Activated CD4-positive, alpha-beta T cell treated with anti-CD3 and anti-CD28 coated beads for 36 hours (primary cell): ENCODE results near the gene PGLYRP1. TPM values are rescaled to one million over a fixed set of nuclear protein-coding genes. Genes with fewer than 3 reads are reported as not detected.

Experiments
- ATAC-seq: fragments of 200-7000 bp; cut with Tn5 transposase; one replicate; pipeline ENCODE4 v1.10.0; 2021; ENCODE audit warnings: mild to moderate bottlenecking, moderate library complexity
- CTCF ChIA-PET: fragments of 350-600 bp; sonication (Branson Sonifier 250); formaldehyde crosslinking; loops from one replicate; lab custom pipeline; 2021; ENCODE audit warnings: antibody characterized with exemption; lab: Charles Lee
- POLR2A ChIA-PET: fragments of 350-600 bp; sonication (Branson Sonifier 250); formaldehyde crosslinking; loops from one replicate; lab custom pipeline; 2021; ENCODE audit warnings: antibody characterized with exemption, inconsistent platforms; lab: Charles Lee
- DNase-seq: peaks from one replicate; pipeline ENCODE4 v3.0.0-alpha.2; 2020
- H3K27ac Mint-ChIP-seq: one replicate; pipeline ENCODE4 v1.8.0; 2021; ENCODE audit warnings: mixed read lengths
- H3K27me3 Mint-ChIP-seq: one replicate; pipeline ENCODE4 v1.8.0; 2021; ENCODE audit warnings: mixed read lengths
- H3K36me3 Mint-ChIP-seq: one replicate; pipeline ENCODE4 v1.8.0; 2021; ENCODE audit warnings: low read depth, mixed read lengths
- H3K4me1 Mint-ChIP-seq: one replicate; pipeline ENCODE4 v1.8.0; 2021; ENCODE audit warnings: mixed read lengths
- H3K4me3 Mint-ChIP-seq: one replicate; pipeline ENCODE4 v1.8.0; 2021; ENCODE audit warnings: mild to moderate bottlenecking, moderate library complexity, mixed read lengths
- H3K9me3 Mint-ChIP-seq: one replicate; pipeline ENCODE4 v1.8.0; 2021; ENCODE audit warnings: low read depth, mixed read lengths
- intact Hi-C, 2 experiments: fragments of 100-400 bp; cut with DNase I in 1 of 2; cut with micrococcal nuclease in 1 of 2; formaldehyde crosslinking; loops; one replicate each; pipeline versions ENCODE4 v1.14.2 to v1.15.1; 2022 to 2024; cut with DNase I, micrococcal nuclease
- total RNA-seq, 2 experiments: library from RNA; stranded (reverse); gene quantifications; one replicate each; pipeline ENCODE4 v1.2.3, GENCODE V29; 2021

The PGLYRP1 gene
- total RNA-seq, 2 experiments from 2014 or later = not detected

DNA sequence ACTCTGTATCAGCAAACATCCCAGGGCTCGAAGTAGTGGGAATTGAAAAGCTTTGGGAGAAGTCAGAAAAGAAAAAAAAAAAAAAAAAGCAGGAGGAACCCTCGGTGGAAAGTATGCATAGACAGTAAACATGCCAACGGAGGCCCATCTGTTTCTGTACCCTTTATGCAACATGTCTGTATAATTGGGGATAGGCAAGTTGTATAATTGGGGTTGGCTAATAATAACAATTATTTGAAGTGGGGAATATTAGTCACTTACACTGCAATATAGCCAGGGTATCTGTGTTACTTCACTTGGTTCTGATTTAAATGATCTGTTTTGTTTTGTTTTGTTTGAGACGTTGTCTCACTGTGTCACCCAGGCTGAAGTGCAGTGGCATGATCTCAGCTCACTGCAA is 30.0 kb upstream of the PGLYRP1 start:
- H3K4me3 Mint-ChIP-seq = no peak overlapping the region
- H3K36me3 Mint-ChIP-seq = no peaks in the 10 kb centered on the region
- no peaks in the 10 kb centered on the region for H3K4me1 Mint-ChIP-seq
- intact Hi-C loops = no loop called here
- H3K9me3 Mint-ChIP-seq = no peaks in the 10 kb centered on the region
- no peak for DNase-seq
- ATAC-seq = no peak
- ChIA-PET CTCF (interaction anchor here (1.6 kb wide), 1 partner anchor 24 kb away, joined by 6 read pairs; no protein-coding TSS in a partner anchor), POLR2A (no interaction called here)
- no peak overlapping the region for H3K27ac Mint-ChIP-seq
- peaks cover 56% of the 10 kb centered on the region for H3K27me3 Mint-ChIP-seq

DNA sequence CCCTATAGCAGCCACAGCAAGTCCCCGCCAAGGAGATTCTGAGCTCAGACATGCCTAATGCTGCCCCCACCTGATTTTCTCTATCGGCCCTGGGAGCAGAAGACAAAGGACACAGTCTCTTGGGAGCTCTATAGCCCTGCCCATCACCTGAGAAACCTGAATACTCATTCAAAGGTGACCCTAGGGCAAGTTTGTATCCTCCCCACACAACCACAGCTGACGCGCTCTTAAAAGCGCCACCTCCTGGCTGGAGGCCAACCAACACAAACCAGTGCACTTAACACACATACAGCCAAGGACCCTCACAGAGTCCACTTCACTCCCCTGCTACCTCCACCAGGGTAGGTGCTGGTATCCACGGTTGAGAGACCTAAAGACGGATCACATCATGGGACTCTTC is 26.7 kb upstream of the PGLYRP1 start:
- H3K4me1 Mint-ChIP-seq = no peaks in the 10 kb centered on the region
- ATAC-seq (no peak), DNase-seq (peak; percentile 39)
- H3K27ac Mint-ChIP-seq = no peak overlapping the region
- no peak overlapping the region for H3K4me3 Mint-ChIP-seq
- CTCF ChIA-PET = interaction anchor here (0.6 to 1.6 kb wide), 5 partner anchors 21 to 463 kb away, joined by 3 to 9 read pairs (median 3); no protein-coding TSS in a partner anchor
- intact Hi-C loops = no loop called here
- H3K9me3 Mint-ChIP-seq = no peaks in the 10 kb centered on the region
- peaks cover 67% of the 10 kb centered on the region for H3K27me3 Mint-ChIP-seq
- no peaks in the 10 kb centered on the region for H3K36me3 Mint-ChIP-seq
- POLR2A ChIA-PET = no interaction called here

DNA sequence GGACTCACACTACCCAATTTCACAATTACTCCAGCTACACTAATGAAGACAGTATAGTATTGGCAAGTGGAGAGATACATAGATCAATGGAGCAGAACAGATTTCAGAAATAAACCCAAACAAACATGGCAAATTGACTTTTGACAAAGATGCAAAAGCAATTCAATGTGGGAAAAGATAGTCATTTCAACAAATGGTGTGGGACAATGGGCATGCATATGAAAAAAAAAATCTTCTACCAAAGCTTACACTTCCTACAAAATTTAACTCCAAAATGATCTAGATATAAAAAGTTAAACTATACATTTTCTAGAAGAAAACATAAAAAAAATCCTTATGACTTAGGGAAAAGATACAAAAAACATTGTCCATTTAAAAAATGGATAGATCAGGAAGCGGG is 20.7 kb upstream of the PGLYRP1 start:
- CTCF ChIA-PET = interaction anchor here (0.7 to 1.4 kb wide), 3 partner anchors 15 to 136 kb away, joined by 3 to 4 read pairs (median 4); no protein-coding TSS in a partner anchor
- intact Hi-C loops = no loop called here
- no peak for ATAC-seq
- Mint-ChIP-seq H3K9me3 (no peaks in the 10 kb centered on the region), H3K36me3 (no peaks in the 10 kb centered on the region), H3K27me3 (peaks cover 60% of the 10 kb centered on the region), H3K4me1 (no peaks in the 10 kb centered on the region), H3K4me3 (no peak overlapping the region), H3K27ac (no peak overlapping the region)
- POLR2A ChIA-PET = no interaction called here
- DNase-seq = no peak

- Mint-ChIP-seq H3K27ac (no peak overlapping the region), H3K27me3 (peaks cover 48% of the 10 kb centered on the region), H3K9me3 (no peaks in the 10 kb centered on the region), H3K4me3 (no peak overlapping the region), H3K4me1 (no peaks in the 10 kb centered on the region), H3K36me3 (no peaks in the 10 kb centered on the region)
- peak; percentile 39 for ATAC-seq
- CTCF ChIA-PET = interaction anchor here (1.0 to 1.4 kb wide), 3 partner anchors 13 to 36 kb away, joined by 3 to 7 read pairs (median 4); no protein-coding TSS in a partner anchor
- DNase-seq = no peak
- POLR2A ChIA-PET = no interaction called here
- intact Hi-C loops = no loop called here
These were observed 19.5 kb upstream of the PGLYRP1 start for GRCh38 chr19:46042252-46042883.

- no peak within 1 kb of the TSS for H3K27ac Mint-ChIP-seq
- ATAC-seq (no peak), DNase-seq (no peak)
- no peaks in the 10 kb centered on the region for H3K4me1 Mint-ChIP-seq
- ChIA-PET POLR2A (no interaction called here), CTCF (interaction anchor here (1.2 kb wide), 2 partner anchors 11 to 30 kb away, joined by 4 to 5 read pairs; no protein-coding TSS in a partner anchor)
- peaks cover 41% of the 10 kb centered on the region for H3K27me3 Mint-ChIP-seq
- no peaks in the 10 kb centered on the region for H3K36me3 Mint-ChIP-seq
- intact Hi-C loops = no loop called here
- no peak within 1 kb of the TSS for H3K4me3 Mint-ChIP-seq
- no peaks in the 10 kb centered on the region for H3K9me3 Mint-ChIP-seq
These were observed 18.2 kb upstream of the PGLYRP1 start, which contains the start of gene IGFL4 for GRCh38 chr19:46040952-46041500. Gene IGFL4 (minus strand): TSS chr19:46041002. CDS start chr19:46040962, 40 bp downstream.

DNA sequence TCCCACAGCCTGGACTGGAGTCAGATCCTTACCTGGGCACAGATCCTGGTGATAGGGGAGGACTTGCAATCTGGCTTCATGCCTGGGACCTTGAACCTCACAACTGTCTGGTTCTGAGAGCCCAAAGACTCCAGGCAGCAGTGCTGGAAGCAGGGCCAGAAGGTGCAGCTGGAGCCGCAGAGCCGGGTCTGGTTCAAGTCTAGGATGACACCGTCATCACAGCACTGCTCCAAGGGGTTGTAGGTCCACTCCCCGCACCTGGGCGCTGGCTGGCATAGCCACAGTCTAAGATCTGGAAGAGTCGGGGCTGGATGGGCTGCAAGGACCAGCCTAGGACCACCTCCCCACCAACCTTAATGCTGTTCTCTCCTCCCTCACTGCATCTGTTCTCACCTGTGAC is 17.3 kb upstream of the PGLYRP1 start:
- CTCF ChIA-PET = interaction anchor here (0.6 to 1.2 kb wide), 3 partner anchors 10 to 59 kb away, joined by 3 to 5 read pairs (median 4); no protein-coding TSS in a partner anchor
- intact Hi-C loops = no loop called here
- Mint-ChIP-seq H3K27me3 (peaks cover 36% of the 10 kb centered on the region), H3K36me3 (no peaks in the 10 kb centered on the region), H3K9me3 (no peaks in the 10 kb centered on the region), H3K4me3 (no peak overlapping the region), H3K27ac (no peak overlapping the region), H3K4me1 (no peaks in the 10 kb centered on the region)
- POLR2A ChIA-PET = no interaction called here
- DNase-seq (no peak), ATAC-seq (no peak)

GRCh38 chr19:46036744-46037128 is 13.9 kb upstream of the PGLYRP1 start:
- H3K27ac Mint-ChIP-seq = no peak overlapping the region
- ChIA-PET CTCF (interaction anchor here (0.6 to 0.7 kb wide), 2 partner anchors 17 to 1379 kb away, joined by 3 read pairs; no protein-coding TSS in a partner anchor), POLR2A (interaction anchor here (0.6 kb wide), 1 partner anchor 13 kb away, joined by 6 read pairs; no protein-coding TSS in a partner anchor)
- intact Hi-C loops = no loop called here
- peaks cover 18% of the 10 kb centered on the region for H3K27me3 Mint-ChIP-seq
- H3K9me3 Mint-ChIP-seq = no peaks in the 10 kb centered on the region
- ATAC-seq (no peak), DNase-seq (no peak)
- no peaks in the 10 kb centered on the region for H3K36me3 Mint-ChIP-seq
- no peaks in the 10 kb centered on the region for H3K4me1 Mint-ChIP-seq
- H3K4me3 Mint-ChIP-seq = no peak overlapping the region

GRCh38 chr19:46035986-46036743 is 13.3 kb upstream of the PGLYRP1 start:
- Mint-ChIP-seq H3K27me3 (peaks cover 16% of the 10 kb centered on the region), H3K4me3 (no peak overlapping the region), H3K9me3 (no peaks in the 10 kb centered on the region), H3K27ac (no peak overlapping the region), H3K4me1 (no peaks in the 10 kb centered on the region), H3K36me3 (no peaks in the 10 kb centered on the region)
- intact Hi-C loops = no loop called here
- DNase-seq (no peak), ATAC-seq (no peak)
- CTCF ChIA-PET = no interaction called here
- POLR2A ChIA-PET = no interaction called here

GRCh38 chr19:46035546-46035945 is 12.7 kb upstream of the PGLYRP1 start:
- CTCF ChIA-PET = no interaction called here
- no peaks in the 10 kb centered on the region for H3K4me1 Mint-ChIP-seq
- no peak overlapping the region for H3K4me3 Mint-ChIP-seq
- H3K27ac Mint-ChIP-seq = no peak overlapping the region
- no peaks in the 10 kb centered on the region for H3K9me3 Mint-ChIP-seq
- no peak for DNase-seq
- no peaks in the 10 kb centered on the region for H3K36me3 Mint-ChIP-seq
- ATAC-seq = no peak
- H3K27me3 Mint-ChIP-seq = peaks cover 10% of the 10 kb centered on the region
- POLR2A ChIA-PET = no interaction called here
- intact Hi-C loops = no loop called here

DNA sequence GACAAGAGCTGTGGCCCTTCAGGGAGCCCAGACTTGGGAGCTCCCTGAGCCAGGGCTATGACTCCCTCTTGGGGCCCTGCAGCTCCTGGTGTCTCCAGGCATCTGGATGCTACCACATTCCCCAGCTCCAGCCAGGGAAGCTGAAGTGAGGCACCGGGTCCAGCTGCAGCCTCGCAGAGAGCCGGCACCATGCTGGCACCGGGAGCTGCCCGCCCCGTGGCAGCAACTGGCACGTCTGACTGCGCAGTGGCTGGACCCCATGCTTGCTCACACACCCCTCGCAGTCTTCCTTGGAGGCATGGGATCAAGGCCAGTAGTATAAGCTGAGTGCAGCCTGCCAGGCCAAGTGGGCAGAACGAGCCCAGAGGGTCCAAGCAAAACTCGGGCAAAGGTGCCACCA is 10.5 kb upstream of the PGLYRP1 start:
- CTCF ChIA-PET = interaction anchor here (0.5 to 1.1 kb wide), 3 partner anchors 146 to 358 kb away, joined by 3 to 6 read pairs (median 3); no protein-coding TSS in a partner anchor
- POLR2A ChIA-PET = interaction anchor here (0.5 kb wide), 1 partner anchor 829 kb away, joined by 5 read pairs; no protein-coding TSS in a partner anchor
- Mint-ChIP-seq H3K36me3 (no peaks in the 10 kb centered on the region), H3K4me3 (no peak overlapping the region), H3K4me1 (peaks cover 2% of the 10 kb centered on the region), H3K27me3 (peaks cover 6% of the 10 kb centered on the region), H3K27ac (no peak overlapping the region), H3K9me3 (no peaks in the 10 kb centered on the region)
- intact Hi-C loops = no loop called here
- DNase-seq = no peak
- no peak for ATAC-seq

DNA sequence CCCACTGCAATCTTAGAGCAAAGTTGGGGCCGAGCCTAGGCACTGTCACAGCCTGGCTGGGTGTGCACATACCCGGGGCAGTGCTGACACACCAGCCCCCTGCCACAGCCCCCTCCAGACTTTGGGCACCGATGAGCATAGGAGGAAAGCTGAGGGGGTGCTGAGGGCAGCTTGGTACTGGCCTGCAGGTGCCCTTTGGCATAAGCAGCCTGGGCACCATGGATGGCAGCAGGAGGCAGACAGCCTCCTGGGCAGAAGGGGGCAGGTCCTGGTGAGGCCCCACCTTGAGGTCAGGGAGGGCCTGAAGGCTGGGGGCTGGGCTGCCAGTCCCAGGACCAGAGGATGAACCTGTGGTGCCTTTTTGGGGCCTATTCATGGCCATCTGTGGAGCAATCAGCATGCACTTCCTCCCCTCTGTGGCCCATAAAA is 9.8 kb upstream of the PGLYRP1 start:
- Mint-ChIP-seq H3K27ac (no peak overlapping the region), H3K4me3 (no peak overlapping the region), H3K27me3 (peaks cover 6% of the 10 kb centered on the region), H3K36me3 (no peaks in the 10 kb centered on the region), H3K9me3 (no peaks in the 10 kb centered on the region), H3K4me1 (peaks cover 2% of the 10 kb centered on the region)
- no peak for ATAC-seq
- ChIA-PET POLR2A (no interaction called here), CTCF (interaction anchor here (0.7 to 1.1 kb wide), 3 partner anchors 15 to 233 kb away, joined by 3 to 6 read pairs (median 3); no protein-coding TSS in a partner anchor)
- intact Hi-C loops = no loop called here
- DNase-seq = no peak
